K562 (cell line): Measurements from ENCODE around the gene APCDD1L.

Experiments used
- CEBPB ChIP-seq: fragments of 450-650 bp; IDR thresholded peaks from 2 replicates; pipeline ENCODE4 v1.6.1; 2016; ENCODE audit warnings: missing genetic modification characterization, missing compliant biosample characterization
- EZH2 ChIP-seq: IDR thresholded peaks from 2 replicates; pipeline ENCODE4 v1.6.1; 2012; ENCODE audit warnings: low read depth, mild to moderate bottlenecking, inconsistent platforms, low read length, borderline replicate concordance
- HNRNPH1 ChIP-seq: fragments of 200-400 bp; formaldehyde crosslinking; optimal IDR thresholded peaks from 2 replicates; pipeline ENCODE3; 2017; ENCODE audit warnings: low read depth, mild to moderate bottlenecking, low read length, moderate library complexity
- MAZ ChIP-seq, 2 experiments: fragments of 450-650 bp in 1 of 2; sonication (generic) in 1 of 2; formaldehyde crosslinking; IDR thresholded peaks in 1 of 2; conservative IDR thresholded peaks in 1 of 2; 2 replicates each; pipeline versions ENCODE4 v1.4.0 to v1.5.0; 2020; ENCODE audit warnings: mild to moderate bottlenecking in 1 of 2, missing genetic modification reagents in 1 of 2
- POLR2A ChIP-seq: fragments of 450-650 bp; conservative IDR thresholded peaks from 2 replicates; pipeline ENCODE4 v1.6.1; 2016
- TBP ChIP-seq: optimal IDR thresholded peaks from 2 replicates; pipeline ENCODE3; 2011; ENCODE audit warnings: low read depth, low read length, improper control_type of control experiment
- ZBTB1 ChIP-seq: sonication (generic); formaldehyde crosslinking; IDR thresholded peaks from 2 replicates; pipeline ENCODE4 v1.8.1; 2023; ENCODE audit warnings: missing genetic modification reagents, low read depth, mild to moderate bottlenecking, borderline replicate concordance
- ZNF232 ChIP-seq: sonication (generic); formaldehyde crosslinking; IDR thresholded peaks from 2 replicates; pipeline ENCODE4 v1.8.0; 2022; ENCODE audit warnings: mild to moderate bottlenecking, missing genetic modification reagents
- TF ChIP-seq, protein P1 (sequence below): fragments of 250-450 bp; sonication (Bioruptor Pico); IDR thresholded peaks from 2 replicates; pipeline ENCODE4 v1.5.0; 2021; ENCODE audit warnings: mild to moderate bottlenecking, borderline replicate concordance
- TF ChIP-seq, protein P2 (sequence below): fragments of 450-650 bp; formaldehyde crosslinking; IDR thresholded peaks from 2 replicates; pipeline ENCODE4 v1.4.0; 2020; ENCODE audit warnings: mild to moderate bottlenecking, moderate library complexity
- TF ChIP-seq, protein P3 (sequence below): sonication (generic); formaldehyde crosslinking; IDR thresholded peaks from 2 replicates; pipeline ENCODE4 v1.9.0; 2022; ENCODE audit warnings: mild to moderate bottlenecking, missing genetic modification reagents

DNA sequence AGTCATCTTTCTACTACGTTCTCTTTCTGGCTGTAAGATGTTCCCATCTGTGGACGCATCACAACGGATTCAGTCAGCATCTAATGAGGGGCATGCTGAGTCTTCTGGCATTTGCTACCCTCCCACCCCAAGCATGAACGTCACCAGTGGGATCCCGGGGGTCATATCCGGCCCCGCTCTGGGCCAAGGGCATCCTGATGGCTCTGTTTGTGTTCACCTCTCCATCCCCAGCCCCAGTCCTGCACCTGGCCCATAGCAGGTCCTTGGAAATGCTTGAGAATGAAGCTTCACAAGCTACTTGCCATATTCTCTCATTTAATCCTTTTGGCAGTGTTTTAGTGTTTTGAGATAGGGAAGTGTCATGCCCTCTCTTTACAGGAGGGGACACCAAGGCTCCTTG lies 14.9 kb downstream of the APCDD1L start:
- TF ChIP-seq, protein P1, sequence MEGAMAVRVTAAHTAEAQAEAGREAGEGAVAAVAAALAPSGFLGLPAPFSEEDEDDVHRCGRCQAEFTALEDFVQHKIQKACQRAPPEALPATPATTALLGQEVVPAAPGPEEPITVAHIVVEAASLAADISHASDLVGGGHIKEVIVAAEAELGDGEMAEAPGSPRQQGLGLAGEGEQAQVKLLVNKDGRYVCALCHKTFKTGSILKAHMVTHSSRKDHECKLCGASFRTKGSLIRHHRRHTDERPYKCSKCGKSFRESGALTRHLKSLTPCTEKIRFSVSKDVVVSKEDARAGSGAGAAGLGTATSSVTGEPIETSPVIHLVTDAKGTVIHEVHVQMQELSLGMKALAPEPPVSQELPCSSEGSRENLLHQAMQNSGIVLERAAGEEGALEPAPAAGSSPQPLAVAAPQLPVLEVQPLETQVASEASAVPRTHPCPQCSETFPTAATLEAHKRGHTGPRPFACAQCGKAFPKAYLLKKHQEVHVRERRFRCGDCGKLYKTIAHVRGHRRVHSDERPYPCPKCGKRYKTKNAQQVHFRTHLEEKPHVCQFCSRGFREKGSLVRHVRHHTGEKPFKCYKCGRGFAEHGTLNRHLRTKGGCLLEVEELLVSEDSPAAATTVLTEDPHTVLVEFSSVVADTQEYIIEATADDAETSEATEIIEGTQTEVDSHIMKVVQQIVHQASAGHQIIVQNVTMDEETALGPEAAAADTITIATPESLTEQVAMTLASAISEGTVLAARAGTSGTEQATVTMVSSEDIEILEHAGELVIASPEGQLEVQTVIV = no peak
- TF ChIP-seq POLR2A = no peak
- no peak for TF ChIP-seq TBP
- no peak for TF ChIP-seq CEBPB
- TF ChIP-seq MAZ (CRISPR knock-in tag; conservative IDR thresholded peaks at IDR 0.05 in 1 of 2, IDR thresholded peaks at IDR 0.05 in 1 of 2) = no peak
- no peak for TF ChIP-seq ZNF232 (CRISPR knock-in tag)
- no peak for TF ChIP-seq HNRNPH1
- TF ChIP-seq, protein P2, sequence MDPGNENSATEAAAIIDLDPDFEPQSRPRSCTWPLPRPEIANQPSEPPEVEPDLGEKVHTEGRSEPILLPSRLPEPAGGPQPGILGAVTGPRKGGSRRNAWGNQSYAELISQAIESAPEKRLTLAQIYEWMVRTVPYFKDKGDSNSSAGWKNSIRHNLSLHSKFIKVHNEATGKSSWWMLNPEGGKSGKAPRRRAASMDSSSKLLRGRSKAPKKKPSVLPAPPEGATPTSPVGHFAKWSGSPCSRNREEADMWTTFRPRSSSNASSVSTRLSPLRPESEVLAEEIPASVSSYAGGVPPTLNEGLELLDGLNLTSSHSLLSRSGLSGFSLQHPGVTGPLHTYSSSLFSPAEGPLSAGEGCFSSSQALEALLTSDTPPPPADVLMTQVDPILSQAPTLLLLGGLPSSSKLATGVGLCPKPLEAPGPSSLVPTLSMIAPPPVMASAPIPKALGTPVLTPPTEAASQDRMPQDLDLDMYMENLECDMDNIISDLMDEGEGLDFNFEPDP (CRISPR knock-in tag) = no peak
- TF ChIP-seq EZH2 = no peak
- no peak for TF ChIP-seq ZBTB1 (CRISPR knock-in tag)
- TF ChIP-seq, protein P3, sequence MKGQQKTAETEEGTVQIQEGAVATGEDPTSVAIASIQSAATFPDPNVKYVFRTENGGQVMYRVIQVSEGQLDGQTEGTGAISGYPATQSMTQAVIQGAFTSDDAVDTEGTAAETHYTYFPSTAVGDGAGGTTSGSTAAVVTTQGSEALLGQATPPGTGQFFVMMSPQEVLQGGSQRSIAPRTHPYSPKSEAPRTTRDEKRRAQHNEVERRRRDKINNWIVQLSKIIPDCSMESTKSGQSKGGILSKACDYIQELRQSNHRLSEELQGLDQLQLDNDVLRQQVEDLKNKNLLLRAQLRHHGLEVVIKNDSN (CRISPR knock-in tag) = no peak
